ENCODE data around the gene ADM.

DNA sequence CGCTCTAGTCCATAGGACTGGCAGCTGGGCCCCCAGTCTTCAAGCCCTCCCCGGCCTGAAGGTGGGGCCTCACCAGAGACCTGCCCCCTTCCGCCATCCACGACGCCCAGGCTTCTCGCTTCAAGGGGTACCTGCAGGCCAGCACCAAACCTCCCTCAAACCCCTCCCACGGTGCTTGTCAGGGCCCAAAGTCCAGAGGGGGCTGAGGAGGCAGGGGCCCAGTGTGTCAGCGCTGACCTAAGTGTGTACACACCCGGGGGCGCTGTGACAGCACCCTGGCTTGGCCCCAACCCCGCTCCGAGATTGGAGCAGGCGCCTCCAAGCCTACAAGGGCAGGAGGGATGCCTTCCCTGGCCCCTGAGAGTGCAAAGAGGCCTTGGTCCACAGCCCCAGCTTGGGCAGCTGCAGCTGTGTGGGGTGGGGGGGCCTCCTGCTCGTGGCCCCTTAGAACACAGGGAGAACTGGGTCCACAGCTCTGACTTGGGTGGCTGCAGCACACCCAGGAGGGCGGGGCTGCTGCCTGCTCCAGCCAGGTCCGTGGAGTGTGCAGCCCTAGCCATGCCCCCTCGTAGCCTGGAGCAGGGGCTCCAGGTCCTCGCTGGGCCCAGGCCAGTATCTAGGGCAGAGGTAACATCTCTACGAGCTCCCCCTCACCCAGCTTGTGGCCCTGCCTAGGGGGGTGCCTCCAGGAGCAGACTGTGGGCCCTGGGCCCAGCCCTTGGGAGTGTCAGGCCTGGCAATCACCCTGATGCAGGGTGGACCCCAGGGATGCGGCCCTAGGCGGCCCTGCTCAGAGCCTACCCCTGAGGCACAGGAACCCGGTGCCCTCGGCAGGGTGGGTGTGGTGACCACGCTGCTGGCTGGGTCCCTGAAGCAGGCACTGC, 15.8 kb upstream of the ADM start:
- TF ChIP-seq EZH2 (IDR thresholded peaks at IDR 0.05) (no peak), POLR2AphosphoS5 (IDR thresholded peaks at IDR 0.05; ENCODE audit: borderline replicate concordance, low read depth, low read length) (no peak), FOXP2 (optimal IDR thresholded peaks at IDR 0.05; ENCODE audit: control extremely low read depth, extremely low read length, insufficient read depth) (no peak)
